ENCODE data around the gene EVI5L.

The EVI5L gene

GRCh38 chr19:7822910-7823515 lies 7.0 kb upstream of the EVI5L start:
- H3K4me3 ChIP-seq (ENCODE audit: low read depth, low read length), result no peak overlapping the region
- DNase-seq (ENCODE audit: low read depth, low spot score), result no peak
- in situ Hi-C loops (cut with HindIII; ENCODE audit: low sequenced_read_pairs), result no loop called here
- no peak for TF ChIP-seq CTCF (IDR thresholded peaks at IDR 0.05; ENCODE audit: low read depth, low read length)

- TF ChIP-seq CTCF (IDR thresholded peaks at IDR 0.05; ENCODE audit: low read depth, low read length), result no peak
- in situ Hi-C loops (cut with HindIII; ENCODE audit: low sequenced_read_pairs), result no loop called here
- no peak overlapping the region for H3K4me3 ChIP-seq (ENCODE audit: low read depth, low read length)
- no peak for DNase-seq (ENCODE audit: low read depth, low spot score)
These were observed 6.2 kb upstream of the EVI5L start for GRCh38 chr19:7823686-7824301.

- DNase-seq (ENCODE audit: low read depth, low spot score), result no peak
- no peak for TF ChIP-seq CTCF (IDR thresholded peaks at IDR 0.05; ENCODE audit: low read depth, low read length)
- peak overlapping the region; percentile 43 for H3K4me3 ChIP-seq (ENCODE audit: low read depth, low read length)
- in situ Hi-C loops (cut with HindIII; ENCODE audit: low sequenced_read_pairs), result no loop called here
These were observed 875 bp upstream of the EVI5L start for GRCh38 chr19:7829166-7829520.

GRCh38 chr19:7830272-7830771 lies 304 bp downstream of the EVI5L start:
- H3K4me3 ChIP-seq (ENCODE audit: low read depth, low read length), result peak overlapping the region; percentile 63
- no peak for DNase-seq (ENCODE audit: low read depth, low spot score)
- no peak for TF ChIP-seq CTCF (IDR thresholded peaks at IDR 0.05; ENCODE audit: low read depth, low read length)
- in situ Hi-C loops (cut with HindIII; ENCODE audit: low sequenced_read_pairs), result no loop called here

GRCh38 chr19:7830823-7831222 lies 805 bp downstream of the EVI5L start:
- no peak for DNase-seq (ENCODE audit: low read depth, low spot score)
- in situ Hi-C loops (cut with HindIII; ENCODE audit: low sequenced_read_pairs), result no loop called here
- peak overlapping the region; percentile 63 for H3K4me3 ChIP-seq (ENCODE audit: low read depth, low read length)
- TF ChIP-seq CTCF (IDR thresholded peaks at IDR 0.05; ENCODE audit: low read depth, low read length), result no peak

GRCh38 chr19:7831452-7831851 lies 1.4 kb downstream of the EVI5L start:
- peak; percentile 46 for TF ChIP-seq CTCF (IDR thresholded peaks at IDR 0.05; ENCODE audit: low read depth, low read length)
- DNase-seq (ENCODE audit: low read depth, low spot score), result no peak
- in situ Hi-C loops (cut with HindIII; ENCODE audit: low sequenced_read_pairs), result no loop called here
- H3K4me3 ChIP-seq (ENCODE audit: low read depth, low read length), result no peak overlapping the region
